Measurements from ENCODE around the gene SH3PXD2A.

GRCh38 chr10:103553743-103554487 is 301.5 kb downstream of the SH3PXD2A start:
- no peak for TF ChIP-seq CTCF (IDR thresholded peaks at IDR 0.05)
- TF ChIP-seq POLR2A (IDR thresholded peaks at IDR 0.05) = no peak
